HG02884 (cell line): Measurements from ENCODE around the gene STXBP5.

ENCODE experiments used
- ATAC-seq: cut with Tn5 transposase; IDR thresholded peaks from one replicate; pipeline ENCODE4 v1.9.1; 2021; ENCODE audit warnings: mild to moderate bottlenecking, moderate library complexity; ENCODE audit not compliant: unreplicated experiment

STXBP5 gene

GRCh38 chr6:147417954-147418353, 213.7 kb downstream of the STXBP5 start:
- no peak for ATAC-seq

DNA sequence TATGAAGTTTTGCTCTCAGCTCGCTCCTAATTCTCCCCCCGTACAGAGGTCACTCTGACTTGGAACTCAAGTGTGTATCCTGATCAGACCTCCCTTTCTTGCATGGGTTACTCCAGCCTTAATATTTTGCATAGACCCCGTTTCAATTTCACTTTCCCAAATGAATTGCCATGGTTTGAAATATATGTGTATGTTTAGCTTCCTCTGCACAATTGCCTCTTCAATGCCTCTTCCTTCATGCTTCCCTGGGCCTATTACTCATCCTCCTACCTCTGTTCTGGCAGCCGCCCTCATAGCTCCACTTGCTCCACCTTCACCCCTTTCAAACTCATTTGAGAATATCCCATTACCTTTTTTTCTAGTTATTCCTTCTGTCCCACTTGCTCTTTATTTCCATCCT, 214.3 kb downstream of the STXBP5 start:
- ATAC-seq: peak; percentile 75

DNA sequence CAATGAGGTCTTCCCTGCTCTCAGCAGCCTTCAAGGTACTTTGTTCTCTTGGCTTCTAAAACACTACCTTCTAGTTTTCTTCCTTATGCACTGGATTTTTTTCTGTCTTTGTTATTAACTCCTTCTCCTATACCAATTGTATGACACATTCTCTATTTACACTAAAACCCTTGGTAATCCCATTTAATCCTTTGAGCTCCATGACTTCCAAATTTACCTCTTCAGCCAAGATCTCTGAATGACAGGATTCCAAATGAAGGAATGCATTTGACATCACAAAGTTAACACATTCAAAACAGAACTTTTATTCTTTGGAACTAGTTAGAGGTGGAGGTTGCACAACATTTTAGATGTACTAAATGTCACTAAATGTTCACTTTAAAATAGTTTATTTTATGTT, 217.7 kb downstream of the STXBP5 start:
- ATAC-seq: no peak

DNA sequence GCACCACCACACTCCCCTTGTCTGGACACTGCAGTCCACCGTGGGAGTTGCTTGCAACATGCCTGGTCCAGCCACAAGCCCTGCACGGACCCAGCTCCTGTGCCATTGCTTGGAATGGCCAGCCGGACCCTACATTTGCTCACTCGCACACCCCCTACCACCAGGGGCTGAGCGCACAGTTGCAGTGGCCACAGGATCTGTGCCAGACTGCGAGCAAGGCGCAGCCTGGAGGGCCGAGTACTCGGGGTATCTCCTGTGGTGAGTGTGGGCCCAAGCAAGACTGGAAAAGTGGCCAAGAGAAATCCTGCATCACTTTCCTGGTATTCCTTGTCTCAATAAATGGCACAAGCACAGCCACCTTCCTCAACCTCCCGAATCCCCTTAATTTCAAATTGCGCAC, 218.9 kb downstream of the STXBP5 start:
- ATAC-seq: no peak

- ATAC-seq: no peak
Observed at GRCh38 chr6:147429794-147430193, 225.6 kb downstream of the STXBP5 start.

DNA sequence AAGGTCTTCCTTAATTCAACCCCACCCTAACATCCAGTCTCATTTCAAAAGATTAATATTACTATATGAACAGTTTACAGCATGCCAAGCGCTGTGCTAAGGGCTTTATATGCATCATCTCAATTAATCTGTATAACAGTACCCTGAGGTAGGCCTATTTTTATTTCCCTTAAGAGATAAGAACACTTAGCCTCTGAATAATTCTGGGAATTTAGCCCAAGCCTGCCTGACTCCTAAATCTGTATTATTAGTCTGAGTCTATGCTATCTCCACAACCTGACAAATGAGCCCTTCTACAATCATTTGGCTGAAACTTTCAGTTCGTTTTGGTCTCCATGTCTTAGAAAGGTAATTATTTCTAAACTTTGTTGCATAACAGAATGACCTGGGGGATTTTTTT, 226.6 kb downstream of the STXBP5 start:
- ATAC-seq: no peak

DNA sequence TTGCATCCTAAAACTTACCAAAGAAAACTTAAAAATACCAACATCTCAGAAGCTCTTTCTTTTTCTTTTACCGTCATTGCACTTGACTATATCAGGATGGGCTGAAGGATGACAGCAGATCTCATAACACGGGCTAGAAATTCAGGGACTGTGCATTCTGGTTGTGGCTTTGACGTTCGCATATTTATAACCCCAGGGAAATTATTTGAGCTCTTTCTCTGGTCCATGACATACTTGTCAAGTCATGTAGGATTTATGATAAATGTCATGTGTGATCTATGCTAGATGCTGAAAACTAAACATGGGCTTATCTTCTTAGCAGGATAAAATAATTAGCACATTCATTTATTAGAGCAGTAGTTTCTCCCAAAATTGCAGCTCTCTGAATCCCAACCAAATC, 229.9 kb downstream of the STXBP5 start:
- ATAC-seq: no peak

GRCh38 chr6:147434516-147434915, 230.3 kb downstream of the STXBP5 start:
- ATAC-seq: no peak

GRCh38 chr6:147437615-147438014, 233.4 kb downstream of the STXBP5 start:
- no peak for ATAC-seq

DNA sequence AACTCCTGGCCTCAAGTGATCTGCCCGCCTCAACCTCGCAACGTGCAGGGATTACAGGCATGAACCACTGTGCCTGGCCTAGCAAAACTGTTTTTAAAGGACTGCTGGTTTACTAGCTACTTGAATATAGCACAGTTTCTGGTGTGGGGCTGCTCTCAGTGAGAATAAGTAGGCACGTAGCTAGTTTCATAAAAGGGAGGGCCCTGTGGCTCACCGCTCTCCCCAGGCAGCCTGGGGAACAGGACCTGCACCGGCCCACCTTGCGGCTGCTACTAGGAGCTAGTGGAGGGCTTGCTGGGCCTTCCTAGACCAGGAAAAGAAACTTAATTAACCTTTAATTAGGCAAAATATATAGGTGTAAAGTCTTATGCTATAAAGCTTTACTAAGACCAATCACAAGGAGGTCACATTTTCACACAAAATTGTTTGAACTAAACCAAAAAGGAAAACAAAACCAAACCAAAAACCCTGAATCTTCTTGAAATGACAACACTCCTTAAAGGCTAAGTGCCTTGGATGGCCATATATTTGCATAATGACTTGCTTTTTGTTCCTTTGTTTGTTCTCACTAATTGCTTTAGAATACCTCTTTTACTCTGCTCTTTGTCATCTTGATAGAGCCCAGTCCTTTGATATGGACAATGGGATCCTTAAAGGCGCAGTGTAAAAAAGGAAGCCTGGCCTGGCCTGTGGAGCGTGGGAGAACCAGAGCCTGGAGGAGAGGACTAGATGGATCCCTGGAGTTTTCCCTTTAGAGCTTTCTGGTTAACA, 234.7 kb downstream of the STXBP5 start:
- ATAC-seq: no peak
